Ascending aorta (tissue), 2 donors: Measurements from ENCODE around the gene ARHGEF1. TPM values are rescaled to one million over a fixed set of nuclear protein-coding genes. Genes with fewer than 3 reads are reported as not detected.

Experiments
- DNase-seq, 2 donors: peaks; one replicate each; pipeline ENCODE4 v3.0.0-alpha.2; 2019; ENCODE audit warnings: low spot score in 2 of 2
- H3K27ac ChIP-seq, 2 donors: fragments of 200-600 bp; sonication (generic); one replicate each; pipeline ENCODE4 v1.5.1; 2016 to 2017; ENCODE audit warnings: mild to moderate bottlenecking in 1 of 2
- H3K27me3 ChIP-seq: fragments of 200-600 bp; sonication (generic); one replicate; pipeline ENCODE4 v1.5.1; 2017
- H3K36me3 ChIP-seq, 2 donors: fragments of 200-600 bp; sonication (generic); one replicate each; pipeline ENCODE4 v1.5.1; 2016
- H3K4me1 ChIP-seq, 2 donors: fragments of 200-600 bp; sonication (generic); one replicate each; pipeline ENCODE4 v1.5.1; 2016 to 2017; ENCODE audit warnings: mild to moderate bottlenecking in 1 of 2
- H3K4me3 ChIP-seq, 2 donors: fragments of 200-600 bp; sonication (generic); one replicate each; pipeline ENCODE4 v1.5.1; 2016 to 2017; ENCODE audit warnings: mild to moderate bottlenecking in 1 of 2
- H3K9me3 ChIP-seq, 2 donors: fragments of 200-600 bp; sonication (generic); one replicate each; pipeline ENCODE4 v1.5.1; 2016
- intact Hi-C: fragments of 100-400 bp; cut with DNase I; formaldehyde crosslinking; loops from one replicate; pipeline ENCODE4 v1.15.1; 2023
- total RNA-seq: library from RNA; depleted of rRNA; stranded (reverse); fragments of >200 nt; gene quantifications from one replicate; pipeline ENCODE4 v1.1.0, GENCODE V29; 2016
- TF ChIP-seq, protein P1 (sequence below), 3 experiments: fragments of 200-600 bp in 2 of 3; fragments of 450-650 bp in 1 of 3; sonication (generic) in 2 of 3; IDR thresholded peaks; one replicate each; pipeline ENCODE4 v1.5.1; 2016 to 2019; ENCODE audit warnings: antibody characterized with exemption in 3 of 3, mild to moderate bottlenecking in 1 of 3, moderate library complexity in 1 of 3

ARHGEF1 gene
- total RNA-seq, 1 donor from 2014 or later: 178 TPM

DNA sequence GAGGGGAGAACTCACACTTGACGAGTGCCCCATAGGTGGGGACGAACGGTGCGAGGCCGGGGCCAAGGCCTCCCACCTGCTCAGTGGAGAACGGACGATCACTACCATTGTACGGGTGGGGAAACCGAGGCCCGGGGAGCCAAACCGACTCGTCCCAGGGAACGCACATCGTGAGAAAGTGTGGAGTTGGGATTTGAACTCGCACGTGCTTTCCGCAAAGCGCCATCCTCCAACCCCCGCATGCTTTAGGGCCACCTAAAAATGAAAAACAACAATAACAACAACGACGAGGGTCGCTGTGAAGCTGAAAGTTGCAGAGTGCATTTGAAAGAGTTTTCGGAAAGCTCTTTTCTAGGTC is 458 bp downstream of the ARHGEF1 start:
- Histone ChIP-seq H3K4me3 (peak overlapping the region; percentile 91 to 100), H3K27ac (peak overlapping the region; percentile 73 to 90), H3K4me1 (peaks cover 12% of the 10 kb centered on the region in 2 donors), H3K36me3 (peaks cover 0 to under 1% of the 10 kb centered on the region in 2 donors), H3K9me3 (no peaks in the 10 kb centered on the region), H3K27me3 (no peaks in the 10 kb centered on the region)
- TF ChIP-seq, protein P1, sequence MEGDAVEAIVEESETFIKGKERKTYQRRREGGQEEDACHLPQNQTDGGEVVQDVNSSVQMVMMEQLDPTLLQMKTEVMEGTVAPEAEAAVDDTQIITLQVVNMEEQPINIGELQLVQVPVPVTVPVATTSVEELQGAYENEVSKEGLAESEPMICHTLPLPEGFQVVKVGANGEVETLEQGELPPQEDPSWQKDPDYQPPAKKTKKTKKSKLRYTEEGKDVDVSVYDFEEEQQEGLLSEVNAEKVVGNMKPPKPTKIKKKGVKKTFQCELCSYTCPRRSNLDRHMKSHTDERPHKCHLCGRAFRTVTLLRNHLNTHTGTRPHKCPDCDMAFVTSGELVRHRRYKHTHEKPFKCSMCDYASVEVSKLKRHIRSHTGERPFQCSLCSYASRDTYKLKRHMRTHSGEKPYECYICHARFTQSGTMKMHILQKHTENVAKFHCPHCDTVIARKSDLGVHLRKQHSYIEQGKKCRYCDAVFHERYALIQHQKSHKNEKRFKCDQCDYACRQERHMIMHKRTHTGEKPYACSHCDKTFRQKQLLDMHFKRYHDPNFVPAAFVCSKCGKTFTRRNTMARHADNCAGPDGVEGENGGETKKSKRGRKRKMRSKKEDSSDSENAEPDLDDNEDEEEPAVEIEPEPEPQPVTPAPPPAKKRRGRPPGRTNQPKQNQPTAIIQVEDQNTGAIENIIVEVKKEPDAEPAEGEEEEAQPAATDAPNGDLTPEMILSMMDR (IDR thresholded peaks at IDR 0.05): no peak
- no peak for DNase-seq
- intact Hi-C loops: loop anchor here (5.0 kb wide), 3 partner anchors 194 to 446 kb away; partner anchors contain the start of genes DEDD2, DMAC2 and ZNF574

DNA sequence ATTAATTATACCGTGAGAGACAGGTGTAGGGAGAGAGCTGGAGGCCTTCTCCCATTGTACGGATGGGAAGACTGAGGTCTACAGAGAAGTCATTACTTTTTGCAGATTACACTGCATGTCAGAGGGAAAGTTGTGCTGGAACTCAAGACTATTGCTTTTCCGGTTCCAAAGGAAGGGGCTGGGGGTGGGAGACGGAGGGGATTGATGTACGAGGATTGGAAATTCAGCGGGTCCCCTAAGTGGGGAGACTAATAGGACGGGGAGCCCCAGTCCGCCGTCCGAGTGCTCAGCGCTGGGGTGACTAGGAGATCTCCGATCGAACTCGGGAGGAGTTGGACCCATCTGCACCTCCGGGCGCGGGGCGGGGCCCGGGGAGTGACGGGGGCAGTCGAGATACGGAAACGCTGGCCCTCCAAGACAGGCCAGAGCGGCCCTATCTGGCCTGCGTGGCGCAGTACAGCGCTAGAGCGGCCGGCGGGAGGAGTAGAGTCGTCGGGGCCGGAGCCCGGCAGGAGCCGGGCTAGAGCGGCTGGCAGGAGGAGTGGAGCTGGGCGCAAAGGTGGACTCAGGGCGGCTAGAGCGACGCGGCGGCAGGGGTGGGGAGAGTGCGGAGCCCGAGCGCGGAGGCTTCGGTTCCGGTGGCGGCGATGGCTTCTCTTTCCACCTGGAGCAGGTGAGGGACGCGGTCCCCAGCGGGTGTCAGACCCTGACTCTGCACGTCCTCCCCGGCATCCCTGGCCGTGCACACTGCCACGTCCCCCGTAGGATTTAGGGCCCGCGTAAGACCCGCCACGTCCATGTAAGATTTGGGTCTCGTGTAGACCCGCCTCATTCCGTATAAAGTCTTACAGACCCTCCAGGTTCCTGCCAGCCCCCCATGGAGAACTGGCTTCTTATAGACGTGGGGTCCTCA is 1.1 kb downstream of the ARHGEF1 start:
- H3K4me3 ChIP-seq: peak overlapping the region; percentile 91 to 100
- DNase-seq: peak; percentile 84 to 97
- H3K27ac ChIP-seq: peak overlapping the region in 1 of 2 donors; percentile 90
- intact Hi-C loops: loop anchor here (1.0 to 5.0 kb wide), 5 partner anchors 24 to 447 kb away; partner anchors contain the start of genes DEDD2, DMAC2, RABAC1 and RPS19
- H3K9me3 ChIP-seq: no peaks in the 10 kb centered on the region
- TF ChIP-seq, protein P1 (IDR thresholded peaks at IDR 0.05): no peak
- H3K27me3 ChIP-seq: no peaks in the 10 kb centered on the region
- peaks cover 0 to 7% of the 10 kb centered on the region in 2 donors for H3K36me3 ChIP-seq
- H3K4me1 ChIP-seq: peaks cover 12% of the 10 kb centered on the region in 2 donors

DNA sequence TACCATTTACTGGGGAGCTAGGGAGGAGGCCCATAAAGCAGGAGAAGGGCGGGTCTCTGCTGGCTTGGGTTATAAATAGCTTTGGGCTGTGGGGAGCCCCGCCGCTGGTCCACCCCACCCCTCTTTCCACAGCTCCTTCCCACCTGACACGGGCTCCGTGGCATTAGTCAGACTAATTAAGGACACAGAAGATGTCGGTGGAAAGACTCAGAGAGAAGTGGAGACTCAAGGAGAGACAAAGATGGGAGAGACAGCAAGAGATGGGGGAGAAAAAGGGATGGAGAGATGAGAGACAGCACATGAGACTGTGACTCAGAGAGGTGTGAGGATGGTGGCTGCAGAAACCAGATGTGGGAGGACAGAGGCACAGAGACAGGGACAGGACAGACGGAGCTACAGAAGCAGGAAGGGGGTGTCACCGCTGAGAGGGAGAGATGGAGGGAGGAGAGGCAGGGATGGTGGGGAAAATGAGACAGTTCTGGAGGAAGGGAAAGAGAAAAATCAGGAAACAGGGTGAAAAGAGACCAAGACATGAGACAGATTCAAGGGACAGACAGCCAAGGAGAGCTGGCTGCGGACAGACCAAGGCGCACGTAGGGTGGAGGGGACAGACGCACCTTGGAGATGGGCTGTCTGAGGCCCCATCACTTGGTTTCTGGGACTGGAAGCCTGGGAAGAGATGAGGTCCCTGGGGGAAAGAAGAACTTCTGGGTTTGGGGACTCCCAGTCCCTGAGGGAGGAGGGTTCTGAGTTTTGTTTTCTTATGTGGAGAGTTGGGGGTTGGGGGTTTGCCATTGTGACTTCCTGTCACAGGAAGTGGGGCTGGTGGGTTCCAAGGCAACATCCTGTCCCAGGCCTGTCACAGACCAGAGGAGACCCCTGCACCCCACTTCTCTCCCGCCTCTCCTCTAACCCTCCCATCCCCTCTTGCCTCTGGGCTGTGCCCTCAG is 4.1 kb downstream of the ARHGEF1 start:
- TF ChIP-seq, protein P1 (IDR thresholded peaks at IDR 0.05): no peak
- H3K27me3 ChIP-seq: no peaks in the 10 kb centered on the region
- no peak for DNase-seq
- H3K36me3 ChIP-seq: peaks cover 7 to 19% of the 10 kb centered on the region in 2 donors
- peak overlapping the region in 1 of 2 donors; percentile 14 for H3K4me3 ChIP-seq
- H3K27ac ChIP-seq: no peak overlapping the region
- H3K9me3 ChIP-seq: no peaks in the 10 kb centered on the region
- intact Hi-C loops: no loop called here
- H3K4me1 ChIP-seq: peaks cover 12% of the 10 kb centered on the region in 2 donors

DNA sequence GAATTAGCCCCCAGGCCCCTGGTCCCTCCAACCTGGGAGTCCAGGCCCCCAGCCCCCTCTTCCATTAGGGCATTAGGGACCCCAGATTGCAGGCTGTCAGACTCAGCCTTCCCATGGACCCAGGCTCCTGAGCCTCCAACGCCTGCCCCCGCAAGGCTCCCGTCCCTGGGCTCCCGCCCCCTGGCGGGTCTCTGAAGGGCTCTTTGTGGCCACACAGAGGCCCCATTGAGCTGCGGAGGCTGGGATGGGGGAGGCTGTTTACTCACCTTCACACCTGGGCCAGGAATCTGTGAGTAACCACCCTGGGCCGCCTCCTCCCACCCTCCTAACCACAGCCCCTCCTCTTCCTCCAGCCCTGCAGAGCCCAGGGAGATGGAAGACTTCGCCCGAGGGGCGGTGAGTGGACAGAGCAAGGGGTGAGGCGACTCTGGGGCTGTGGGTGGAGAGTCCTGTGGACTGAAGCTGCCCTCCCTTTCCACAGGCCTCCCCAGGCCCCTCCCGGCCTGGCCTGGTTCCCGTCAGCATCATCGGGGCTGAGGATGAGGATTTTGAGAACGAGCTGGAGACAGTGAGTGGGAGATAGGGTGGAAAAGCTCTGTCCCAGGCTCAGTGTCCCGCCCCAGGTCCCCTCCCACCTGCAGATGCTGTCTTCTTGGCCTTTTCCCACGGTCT is 4.9 kb downstream of the ARHGEF1 start:
- H3K9me3 ChIP-seq: no peaks in the 10 kb centered on the region
- no peak overlapping the region for H3K4me3 ChIP-seq
- H3K36me3 ChIP-seq: peaks cover 16 to 25% of the 10 kb centered on the region in 2 donors
- no peak overlapping the region for H3K27ac ChIP-seq
- TF ChIP-seq, protein P1 (IDR thresholded peaks at IDR 0.05): no peak
- H3K27me3 ChIP-seq: no peaks in the 10 kb centered on the region
- DNase-seq: peak in 1 of 2 donors; percentile 72
- H3K4me1 ChIP-seq: peaks cover 12% of the 10 kb centered on the region in 2 donors
- intact Hi-C loops: no loop called here

DNA sequence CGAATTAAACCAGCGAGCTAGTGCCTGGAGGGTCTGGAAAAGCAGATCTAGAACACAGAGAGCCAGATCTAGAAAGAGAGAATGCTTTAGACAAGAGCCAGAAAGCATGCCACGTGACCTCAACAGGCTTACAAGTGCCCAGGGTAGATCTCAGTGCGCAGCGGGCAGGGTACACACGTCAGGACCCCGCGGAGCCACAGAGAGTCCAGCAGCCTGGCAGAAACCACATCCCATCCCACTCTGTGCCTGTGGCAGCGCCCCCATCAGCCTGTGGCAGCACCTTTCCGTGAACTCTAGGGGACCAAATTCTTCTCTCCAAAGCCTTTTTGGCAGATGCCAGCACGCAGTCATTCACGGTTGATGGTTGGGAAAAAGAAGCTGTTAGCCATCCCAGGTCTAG is 5.9 kb downstream of the ARHGEF1 start:
- intact Hi-C loops: no loop called here
- peaks cover 12% of the 10 kb centered on the region in 2 donors for H3K4me1 ChIP-seq
- peaks cover 16 to 27% of the 10 kb centered on the region in 2 donors for H3K36me3 ChIP-seq
- H3K27ac ChIP-seq: no peak overlapping the region
- DNase-seq: no peak
- H3K4me3 ChIP-seq: no peak overlapping the region
- H3K9me3 ChIP-seq: no peaks in the 10 kb centered on the region
- H3K27me3 ChIP-seq: no peaks in the 10 kb centered on the region
- TF ChIP-seq, protein P1 (IDR thresholded peaks at IDR 0.05): no peak
